Activated CD8-positive, alpha-beta memory T cell treated with anti-CD3 and anti-CD28 coated beads for 36 hours (primary cell): Measurements from ENCODE around the gene HOXC10. TPM values are rescaled to one million over a fixed set of nuclear protein-coding genes. Genes with fewer than 3 reads are reported as not detected.

Experiments used
- CTCF ChIA-PET: fragments of 350-600 bp; sonication (Branson Sonifier 250); formaldehyde crosslinking; loops from one replicate; lab custom pipeline; 2021; ENCODE audit warnings: antibody characterized with exemption; lab: Charles Lee
- POLR2A ChIA-PET: fragments of 350-600 bp; sonication (Branson Sonifier 250); formaldehyde crosslinking; loops from one replicate; lab custom pipeline; 2021; ENCODE audit warnings: antibody characterized with exemption; lab: Charles Lee
- total RNA-seq, 2 experiments: library from RNA; stranded (reverse); gene quantifications; one replicate each; pipeline ENCODE4 v1.2.3, GENCODE V29; 2021

Gene HOXC10
- total RNA-seq, 2 experiments from 2014 or later: not detected

GRCh38 chr12:53961025-53961761 lies 23.8 kb upstream of the HOXC10 start:
- ChIA-PET CTCF (no interaction called here), POLR2A (no interaction called here)

GRCh38 chr12:53963005-53963404 lies 21.9 kb upstream of the HOXC10 start:
- POLR2A ChIA-PET: no interaction called here

GRCh38 chr12:53963434-53964314 lies 21.3 kb upstream of the HOXC10 start:
- POLR2A ChIA-PET: no interaction called here
- CTCF ChIA-PET: interaction anchor here (1.3 kb wide), 1 partner anchor 43 kb away, joined by 4 read pairs; no protein-coding TSS in a partner anchor

More at GRCh38 chr12:53963005-53963404, 21.9 kb upstream of the HOXC10 start:
- CTCF ChIA-PET: no interaction called here

- POLR2A ChIA-PET: no interaction called here
- CTCF ChIA-PET: interaction anchor here (1.3 kb wide), 1 partner anchor 42 kb away, joined by 4 read pairs; no protein-coding TSS in a partner anchor
Observed at GRCh38 chr12:53964315-53964713, 20.6 kb upstream of the HOXC10 start.

GRCh38 chr12:53965281-53966084 lies 19.5 kb upstream of the HOXC10 start:
- ChIA-PET CTCF (no interaction called here), POLR2A (no interaction called here)

GRCh38 chr12:53966085-53966384 lies 18.9 kb upstream of the HOXC10 start:
- CTCF ChIA-PET: no interaction called here

GRCh38 chr12:53966385-53967133 lies 18.4 kb upstream of the HOXC10 start:
- ChIA-PET CTCF (no interaction called here), POLR2A (no interaction called here)

More at GRCh38 chr12:53966085-53966384, 18.9 kb upstream of the HOXC10 start:
- POLR2A ChIA-PET: no interaction called here

GRCh38 chr12:53967421-53967925 lies 17.5 kb upstream of the HOXC10 start:
- POLR2A ChIA-PET: no interaction called here
- CTCF ChIA-PET: no interaction called here

- ChIA-PET POLR2A (no interaction called here), CTCF (no interaction called here)
Observed at GRCh38 chr12:53968214-53969127, 16.5 kb upstream of the HOXC10 start.

GRCh38 chr12:53969588-53970259 lies 15.2 kb upstream of the HOXC10 start:
- ChIA-PET POLR2A (no interaction called here), CTCF (no interaction called here)

GRCh38 chr12:53970451-53970850 lies 14.5 kb upstream of the HOXC10 start:
- ChIA-PET POLR2A (no interaction called here), CTCF (no interaction called here)

GRCh38 chr12:53971129-53971528 lies 13.8 kb upstream of the HOXC10 start:
- POLR2A ChIA-PET: no interaction called here
- CTCF ChIA-PET: interaction anchor here (1.3 kb wide), 1 partner anchor 43 kb away, joined by 3 read pairs; no protein-coding TSS in a partner anchor

GRCh38 chr12:53971686-53972085 lies 13.3 kb upstream of the HOXC10 start:
- CTCF ChIA-PET: interaction anchor here (1.3 kb wide), 1 partner anchor 44 kb away, joined by 3 read pairs; no protein-coding TSS in a partner anchor
- POLR2A ChIA-PET: no interaction called here

GRCh38 chr12:53972152-53972702 lies 12.7 kb upstream of the HOXC10 start:
- CTCF ChIA-PET: interaction anchor here (0.8 to 1.3 kb wide), 3 partner anchors 14 to 60 kb away, joined by 3 to 6 read pairs (median 4); no protein-coding TSS in a partner anchor
- POLR2A ChIA-PET: no interaction called here

- CTCF ChIA-PET: interaction anchor here (0.8 to 1.0 kb wide), 2 partner anchors 13 to 60 kb away, joined by 4 to 6 read pairs; no protein-coding TSS in a partner anchor
- POLR2A ChIA-PET: no interaction called here
Observed at GRCh38 chr12:53972722-53973235, 12.2 kb upstream of the HOXC10 start, which contains the start of gene HOXC11. TSS of gene HOXC11 (plus strand) at chr12:53973126. CDS start at chr12:53973242, 116 bp downstream.

- POLR2A ChIA-PET: no interaction called here
- CTCF ChIA-PET: no interaction called here
Observed at GRCh38 chr12:53973236-53974042, 11.5 kb upstream of the HOXC10 start.
